CD14-positive monocyte (primary cell): ENCODE data around the gene GYG1. TPM values are rescaled to one million over a fixed set of nuclear protein-coding genes. Genes with fewer than 3 reads are reported as not detected.

Experiments
- DNase-seq, 3 donors: peaks; one replicate each; pipeline ENCODE4 v3.0.0-alpha.2; 2011 to 2022
- H2AFZ ChIP-seq: 2 replicates; pipeline ENCODE4 v1.6.0; 2012; ENCODE audit warnings: mild to moderate bottlenecking, low read depth, low read length, inconsistent platforms; ENCODE audit not compliant: insufficient read depth, poor library complexity, severe bottlenecking
- H3K27ac ChIP-seq, 2 donors: 1 replicate in 1 of 2; 2 replicates in 1 of 2; pipeline ENCODE4 v1.5.1; 2012 to 2013; ENCODE audit warnings: low read length in 2 of 2, control low read depth in 1 of 2, inconsistent platforms in 1 of 2, low read depth in 1 of 2, mild to moderate bottlenecking in 1 of 2
- H3K27me3 ChIP-seq, 2 donors: one replicate each; pipeline versions ENCODE4 v1.6.0 to v1.6.1; 2011 to 2013; ENCODE audit warnings: low read length in 2 of 2; ENCODE audit not compliant: control insufficient read depth in 2 of 2, insufficient read depth in 2 of 2
- H3K36me3 ChIP-seq, 2 donors: replicated peaks in 1 of 2; 1 replicate in 1 of 2; 2 replicates in 1 of 2; pipeline versions ENCODE4 v1.5.1 to v1.6.1; 2012 to 2013; ENCODE audit warnings: low read length in 2 of 2, control low read depth in 1 of 2, inconsistent platforms in 1 of 2, mild to moderate bottlenecking in 1 of 2; ENCODE audit not compliant: insufficient read depth in 2 of 2, control insufficient read depth in 1 of 2
- H3K4me1 ChIP-seq, 2 donors: 1 replicate in 1 of 2; 2 replicates in 1 of 2; pipeline versions ENCODE4 v1.5.1 to v1.6.1; 2012 to 2013; ENCODE audit warnings: low read length in 2 of 2, control low read depth in 1 of 2, inconsistent platforms in 1 of 2, mild to moderate bottlenecking in 1 of 2, moderate library complexity in 1 of 2; ENCODE audit not compliant: insufficient read depth in 2 of 2, control insufficient read depth in 1 of 2
- H3K4me2 ChIP-seq: replicated peaks from 2 replicates; pipeline ENCODE3; 2012; ENCODE audit warnings: low read length, moderate library complexity, mild to moderate bottlenecking; ENCODE audit not compliant: poor library complexity, severe bottlenecking; ENCODE audit errors: extremely low read depth
- H3K4me3 ChIP-seq, 3 experiments: fragments of 200-600 bp in 1 of 3; sonication (generic) in 1 of 3; replicated peaks in 1 of 3; 1 replicate in 2 of 3; 2 replicates in 1 of 3; pipeline ENCODE4 v1.5.1; 2011 to 2013; ENCODE audit warnings: low read length in 3 of 3, mild to moderate bottlenecking in 3 of 3, control low read depth in 2 of 3, low read depth in 2 of 3, inconsistent platforms in 1 of 3, moderate library complexity in 1 of 3
- H3K79me2 ChIP-seq: 2 replicates; pipeline ENCODE4 v1.6.0; 2012; ENCODE audit warnings: mild to moderate bottlenecking, control low read depth, inconsistent platforms, low read length, moderate library complexity; ENCODE audit not compliant: insufficient read depth
- H3K9ac ChIP-seq: 2 replicates; pipeline ENCODE4 v1.6.0; 2017; ENCODE audit warnings: low read length, mild to moderate bottlenecking; ENCODE audit not compliant: insufficient read depth, poor library complexity, severe bottlenecking
- H3K9me3 ChIP-seq, 2 donors: replicated peaks in 1 of 2; 1 replicate in 1 of 2; 2 replicates in 1 of 2; pipeline versions ENCODE4 v1.5.1 to v1.6.1; 2012 to 2013; ENCODE audit warnings: low read length in 2 of 2, control low read depth in 1 of 2; ENCODE audit not compliant: control insufficient read depth in 1 of 2, insufficient read depth in 1 of 2
- H4K20me1 ChIP-seq: 2 replicates; pipeline ENCODE4 v1.6.0; 2012; ENCODE audit warnings: mild to moderate bottlenecking, low read length, control low read depth, moderate library complexity; ENCODE audit not compliant: insufficient read depth
- H3K27ac Mint-ChIP-seq, 7 donors: one replicate each; pipeline ENCODE4 v1.8.0; 2020; ENCODE audit warnings: mild to moderate bottlenecking in 7 of 7, mixed read lengths in 7 of 7, moderate library complexity in 6 of 7, inconsistent platforms in 2 of 7
- H3K27me3 Mint-ChIP-seq, 3 donors: one replicate each; pipeline ENCODE4 v1.8.0; 2021 to 2022; ENCODE audit warnings: low read depth in 3 of 3, mild to moderate bottlenecking in 3 of 3, mixed read lengths in 3 of 3, moderate library complexity in 3 of 3, inconsistent platforms in 1 of 3
- H3K36me3 Mint-ChIP-seq, 2 donors: one replicate each; pipeline ENCODE4 v1.8.0; 2020; ENCODE audit warnings: mixed read lengths in 2 of 2, inconsistent platforms in 1 of 2, mild to moderate bottlenecking in 1 of 2
- H3K4me1 Mint-ChIP-seq: one replicate; pipeline ENCODE4 v1.8.0; 2020; ENCODE audit warnings: mild to moderate bottlenecking, mixed read lengths
- H3K4me3 Mint-ChIP-seq, 2 donors: one replicate each; pipeline ENCODE4 v1.8.0; 2020; ENCODE audit warnings: mild to moderate bottlenecking in 2 of 2, mixed read lengths in 2 of 2, moderate library complexity in 1 of 2
- H3K9me3 Mint-ChIP-seq, 7 donors: one replicate each; pipeline ENCODE4 v1.8.0; 2020 to 2022; ENCODE audit warnings: mixed read lengths in 7 of 7, mild to moderate bottlenecking in 6 of 7, moderate library complexity in 6 of 7, inconsistent platforms in 2 of 7
- CTCF ChIP-seq: fragments of 200-600 bp; IDR thresholded peaks from one replicate; pipeline ENCODE4 v1.8.0; 2022; ENCODE audit warnings: antibody characterized with exemption, mild to moderate bottlenecking
- WGBS: methylation state at CpG from one replicate; pipeline ENCODE4 v1.1.5; 2013; ENCODE audit warnings: missing lambda C conversion rate; ENCODE audit not compliant: insufficient coverage; 5-methylcytosine and 5-hydroxymethylcytosine counted together
- intact Hi-C, 2 donors: fragments of 100-400 bp; cut with micrococcal nuclease; formaldehyde crosslinking; loops; one replicate each; pipeline versions ENCODE4 v1.15.0 to v1.15.1; 2023
- polyA plus RNA-seq, 3 donors: library from polyadenylated mRNA; depleted of rRNA in 1 of 3; unstranded in 2 of 3; stranded (reverse) in 1 of 3; fragments of 300-500 nt in 2 of 3; fragments of >200 nt in 1 of 3; fragmentation: Illumina TruSeq in 2 of 3; gene quantifications; 1 replicate in 2 of 3; 2 replicates in 1 of 3; pipeline ENCODE4 v1.2.3, GENCODE V29; 2012 to 2021

GYG1 gene
- polyA plus RNA-seq, 3 donors = 50.6 to 122 (median 121) TPM

DNA sequence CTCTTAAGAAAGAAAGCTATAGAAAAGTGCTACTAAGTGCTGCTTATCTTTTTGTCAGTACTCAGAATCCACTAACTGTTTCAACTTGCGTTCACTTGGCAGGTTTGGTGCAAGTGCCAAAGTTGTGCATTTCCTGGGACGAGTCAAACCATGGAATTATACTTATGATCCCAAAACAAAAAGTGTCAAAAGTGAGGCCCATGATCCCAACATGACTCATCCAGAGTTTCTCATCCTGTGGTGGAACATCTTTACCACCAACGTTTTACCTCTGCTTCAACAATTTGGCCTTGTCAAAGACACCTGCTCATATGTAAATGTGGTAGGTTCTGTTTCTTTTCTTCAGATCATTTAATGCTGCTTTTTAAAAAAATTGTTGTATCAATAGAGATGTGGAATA is 32.6 kb downstream of the GYG1 start:
- H3K27ac Mint-ChIP-seq = no peak overlapping the region
- Histone ChIP-seq H3K4me2 (no peak overlapping the region), H3K4me3 (no peak overlapping the region), H3K36me3 (peaks cover 91 to 100% of the 10 kb centered on the region in 2 donors), H3K9me3 (no peaks in the 10 kb centered on the region), H3K27ac (no peak overlapping the region), H3K9ac (no peak overlapping the region), H3K27me3 (no peaks in the 10 kb centered on the region), H2AFZ (no peak overlapping the region), H3K79me2 (no peaks in the 10 kb centered on the region), H4K20me1 (peaks cover 12% of the 10 kb centered on the region), H3K4me1 (no peaks in the 10 kb centered on the region)
- H3K9me3 Mint-ChIP-seq = peaks cover 0 to 4% (median 0%) of the 10 kb centered on the region in 7 donors
- no peaks in the 10 kb centered on the region for H3K27me3 Mint-ChIP-seq
- no peaks in the 10 kb centered on the region for H3K4me1 Mint-ChIP-seq
- no peak for DNase-seq
- no peak for TF ChIP-seq CTCF
- no peak overlapping the region for H3K4me3 Mint-ChIP-seq
- intact Hi-C loops = no loop called here
- WGBS = 100% methylated on average over 1 of the region's 3 CpGs
- H3K36me3 Mint-ChIP-seq = peaks cover 80 to 92% of the 10 kb centered on the region in 2 donors

DNA sequence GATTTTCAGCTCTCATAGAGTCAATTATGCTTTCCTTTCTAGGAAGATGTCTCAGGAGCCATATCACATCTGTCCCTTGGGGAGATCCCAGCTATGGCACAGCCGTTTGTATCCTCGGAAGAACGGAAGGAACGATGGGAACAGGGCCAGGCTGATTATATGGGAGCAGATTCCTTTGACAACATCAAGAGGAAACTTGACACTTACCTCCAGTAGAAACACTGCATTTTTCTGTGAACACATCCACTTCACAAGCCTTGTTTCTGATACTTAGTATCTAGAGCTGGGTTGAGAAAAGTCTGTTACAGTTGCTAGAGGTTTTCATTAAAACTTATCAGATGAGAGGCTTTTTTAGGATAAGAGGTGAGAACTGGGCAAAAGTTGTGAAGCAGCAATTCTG is 35.4 kb downstream of the GYG1 start:
- H3K27me3 ChIP-seq = no peaks in the 10 kb centered on the region
- DNase-seq = no peak
- H3K27ac ChIP-seq = no peak overlapping the region
- Mint-ChIP-seq H3K4me3 (no peak overlapping the region), H3K4me1 (no peaks in the 10 kb centered on the region), H3K9me3 (peaks cover 0 to 4% (median 0%) of the 10 kb centered on the region in 7 donors), H3K27ac (peak overlapping the region in 2 of 7 donors; percentile 12 to 27), H3K27me3 (no peaks in the 10 kb centered on the region), H3K36me3 (peaks cover 71 to 83% of the 10 kb centered on the region in 2 donors)
- no peak overlapping the region for H3K4me3 ChIP-seq
- H4K20me1 ChIP-seq = peaks cover 3% of the 10 kb centered on the region
- H3K4me2 ChIP-seq = no peak overlapping the region
- H3K4me1 ChIP-seq = no peaks in the 10 kb centered on the region
- H3K79me2 ChIP-seq = no peaks in the 10 kb centered on the region
- intact Hi-C loops = no loop called here
- H2AFZ ChIP-seq = no peak overlapping the region
- TF ChIP-seq CTCF = no peak
- H3K9me3 ChIP-seq = no peaks in the 10 kb centered on the region
- peaks cover 78 to 92% of the 10 kb centered on the region in 2 donors for H3K36me3 ChIP-seq
- no peak overlapping the region for H3K9ac ChIP-seq
- WGBS = 83% methylated on average over 1 of the region's 4 CpGs
